Measurements from ENCODE around the gene MRPS27.
A peak's percentile ranks its signal among the peaks of the same experiment; 100 is the strongest.

Gene MRPS27

GRCh38 chr5:72225741-72226140 lies 94.3 kb downstream of the MRPS27 start:
- DNase-seq: no peak

- DNase-seq: no peak
Measured at GRCh38 chr5:72224946-72225463, 95.0 kb downstream of the MRPS27 start.

GRCh38 chr5:72223371-72223770 lies 96.7 kb downstream of the MRPS27 start:
- DNase-seq: no peak

DNA sequence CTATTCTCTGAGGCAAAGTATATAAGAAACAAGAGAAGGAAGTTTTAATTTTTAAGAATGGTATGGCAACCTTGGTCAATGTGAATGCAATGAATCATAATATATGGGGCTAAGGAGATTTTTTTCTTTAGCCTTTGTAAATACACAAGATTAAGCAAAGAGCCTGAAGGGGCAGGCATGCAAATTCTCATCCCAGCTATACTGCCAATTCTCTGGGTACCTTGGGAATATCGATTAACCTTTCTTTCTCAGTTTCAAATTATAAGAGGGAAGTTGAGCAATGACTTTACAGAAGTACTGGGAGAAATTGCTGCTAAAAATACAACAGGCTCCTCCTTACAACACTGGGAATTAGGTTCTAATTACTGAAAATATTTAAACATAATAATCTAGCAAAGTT lies 97.5 kb downstream of the MRPS27 start:
- DNase-seq: no peak

GRCh38 chr5:72221541-72221940 lies 98.5 kb downstream of the MRPS27 start:
- DNase-seq: no peak

DNA sequence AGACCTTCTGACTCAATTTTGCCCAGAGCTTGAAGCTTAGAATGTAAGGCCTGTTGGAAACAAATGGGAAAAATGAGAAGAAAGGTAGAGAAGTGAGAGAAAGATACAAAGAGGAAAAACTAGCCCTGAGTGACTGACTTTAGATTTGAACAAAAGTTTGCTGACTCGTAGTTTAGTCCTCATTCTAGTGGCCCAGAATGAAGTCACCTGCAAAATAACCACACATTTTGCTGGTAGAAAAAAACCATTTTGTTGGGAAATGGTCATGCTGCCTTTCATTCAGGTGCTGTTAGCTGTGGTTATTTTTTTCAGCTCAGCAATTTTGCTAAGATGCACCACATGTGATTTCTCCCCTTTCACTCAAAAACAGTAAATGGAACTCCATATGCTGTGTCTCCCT lies 98.9 kb downstream of the MRPS27 start:
- DNase-seq: no peak

- DNase-seq: no peak
Measured at GRCh38 chr5:72216756-72217155, 103.3 kb downstream of the MRPS27 start.

GRCh38 chr5:72214168-72214567 lies 105.9 kb downstream of the MRPS27 start:
- no peak for DNase-seq

GRCh38 chr5:72213482-72213881 lies 106.6 kb downstream of the MRPS27 start:
- no peak for DNase-seq

DNA sequence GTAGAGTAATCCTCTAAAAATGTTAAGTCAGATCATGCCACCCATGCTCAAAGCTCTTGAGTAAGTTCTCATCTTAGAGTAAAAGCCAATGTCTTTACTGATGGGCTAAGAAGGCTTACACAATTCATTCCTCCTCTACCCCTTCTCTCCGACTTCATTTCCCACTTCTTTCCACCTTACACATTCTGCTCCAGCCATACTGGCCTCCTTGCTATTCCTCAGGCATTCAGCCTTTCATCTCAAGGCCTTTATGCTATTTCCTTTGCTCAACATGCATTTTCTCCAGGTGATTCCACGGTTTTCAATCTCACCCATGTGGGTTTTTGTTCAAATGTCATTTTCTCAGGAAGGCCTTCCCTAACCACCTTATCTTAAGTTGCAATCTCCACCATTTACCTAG lies 107.9 kb downstream of the MRPS27 start:
- DNase-seq: no peak

GRCh38 chr5:72210888-72211678 lies 109.0 kb downstream of the MRPS27 start:
- no peak for DNase-seq

- DNase-seq: peak; percentile 67
Measured at GRCh38 chr5:72209147-72210115, 110.6 kb downstream of the MRPS27 start.

DNA sequence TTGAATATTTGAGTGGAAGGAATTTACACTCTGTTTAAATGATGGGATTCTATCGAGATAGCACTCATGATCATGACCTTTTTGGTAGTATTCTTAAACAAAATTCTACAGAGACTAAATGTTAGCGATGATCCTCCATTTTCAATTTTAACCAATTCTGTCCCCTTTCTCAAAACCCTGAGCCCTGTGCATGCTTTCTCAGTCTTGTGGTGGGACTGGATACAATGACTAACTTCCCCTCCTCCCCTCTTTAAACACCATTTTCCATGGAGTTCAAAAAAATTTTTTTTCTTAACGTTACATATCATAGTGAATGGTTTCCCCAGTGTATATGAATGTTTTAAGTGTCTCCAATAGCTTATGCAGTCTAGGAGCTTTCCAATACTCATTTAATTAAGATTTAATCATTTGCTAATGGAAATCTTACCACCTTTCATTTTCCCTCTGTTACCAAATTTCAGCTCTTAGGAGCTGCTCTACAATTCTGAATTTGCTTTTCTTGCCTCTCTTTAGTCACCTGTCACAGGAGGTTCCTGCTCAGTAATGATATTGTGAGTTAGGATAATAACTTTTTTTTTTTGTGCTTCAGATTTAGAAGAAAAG lies 111.6 kb downstream of the MRPS27 start:
- DNase-seq: no peak

DNA sequence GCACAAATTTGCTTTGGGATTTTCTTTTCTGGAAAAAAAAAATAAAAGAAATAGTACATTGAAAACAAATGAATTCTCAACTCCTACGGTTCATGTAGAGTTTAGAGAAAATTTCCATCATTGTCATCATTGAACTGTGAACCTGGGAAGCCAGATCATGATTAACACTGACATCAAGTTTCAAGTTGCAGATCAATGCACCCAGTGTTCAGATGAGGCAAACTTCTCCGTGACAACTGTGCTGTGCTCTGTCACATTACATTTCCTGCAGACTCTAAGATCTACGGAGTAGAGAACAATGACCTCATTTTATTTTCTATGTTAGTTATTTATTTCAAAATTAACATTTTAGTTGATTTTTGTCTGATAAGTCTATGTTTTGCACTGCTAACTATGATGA lies 113.0 kb downstream of the MRPS27 start:
- DNase-seq: no peak

GRCh38 chr5:72206160-72206559 lies 113.9 kb downstream of the MRPS27 start:
- no peak for DNase-seq

DNA sequence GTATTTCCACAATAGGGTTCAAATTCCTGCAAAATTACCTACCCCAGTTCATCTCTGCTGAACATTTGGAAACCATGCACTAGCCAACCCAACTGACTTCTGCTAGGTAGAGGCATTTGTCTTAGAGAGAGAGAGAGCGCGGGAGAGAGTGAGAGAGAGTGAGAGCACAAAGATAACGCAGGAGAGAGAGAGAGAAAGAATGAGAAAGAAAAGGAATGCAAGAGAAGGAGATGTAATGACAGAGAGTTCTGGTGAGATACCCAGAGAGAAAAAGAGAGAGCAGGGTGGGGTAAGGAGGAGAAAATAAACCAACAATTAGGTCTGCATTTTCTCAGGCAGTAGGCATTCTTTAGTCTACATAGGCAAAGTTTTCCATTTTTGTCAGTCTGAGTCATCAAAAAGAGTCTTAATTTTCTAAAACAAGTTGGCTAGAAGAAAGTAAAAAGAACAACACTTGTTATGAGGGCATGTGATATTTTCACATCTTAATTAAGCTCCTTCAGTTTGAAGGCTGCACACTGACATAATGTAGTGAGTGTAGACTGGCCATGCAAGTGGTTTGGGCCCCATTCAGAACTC lies 114.5 kb downstream of the MRPS27 start:
- DNase-seq: no peak

DNA sequence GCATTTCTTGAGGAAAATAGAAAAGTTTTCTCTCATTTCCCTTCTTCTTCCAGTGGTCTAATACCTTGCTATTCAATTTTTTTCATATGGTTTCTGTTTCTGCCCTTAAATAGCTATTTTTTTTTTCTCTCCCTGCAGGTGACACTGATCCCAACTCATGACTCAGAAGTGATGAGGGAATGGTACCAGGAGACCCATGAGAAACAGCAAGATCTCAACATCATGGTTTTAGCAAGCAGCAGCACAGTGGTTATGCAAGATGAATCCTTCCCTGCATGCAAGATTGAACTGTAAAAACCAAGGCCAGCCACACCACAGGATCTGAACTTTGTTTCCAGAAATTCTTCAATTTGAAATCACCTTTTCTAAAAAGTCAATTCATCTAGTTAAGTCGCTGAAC lies 115.1 kb downstream of the MRPS27 start:
- DNase-seq: no peak

- DNase-seq: no peak
Measured at GRCh38 chr5:72203251-72203845, 116.7 kb downstream of the MRPS27 start.

DNA sequence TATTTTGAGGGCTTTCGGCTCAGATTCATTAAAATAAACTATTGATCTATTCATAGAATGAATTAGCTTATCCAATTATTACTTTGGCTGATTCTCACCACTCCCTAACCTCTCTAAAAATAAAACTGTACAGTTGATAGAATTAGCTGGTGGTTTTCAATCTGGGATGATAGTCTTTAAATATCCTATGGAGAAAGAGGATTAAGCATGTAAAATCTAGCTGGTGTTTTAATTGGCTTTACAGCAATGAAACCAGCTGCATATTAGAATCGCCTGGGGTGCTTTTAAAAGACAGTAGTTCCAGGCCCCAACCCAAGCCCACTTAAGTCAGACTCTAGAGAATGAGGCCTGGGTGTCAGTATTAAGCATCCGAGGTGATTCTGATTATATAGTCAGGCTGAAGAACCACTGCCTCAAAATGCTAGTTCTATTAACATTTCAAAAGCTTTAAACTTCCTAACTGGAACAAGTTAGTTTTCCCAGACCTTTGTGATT lies 117.7 kb downstream of the MRPS27 start:
- DNase-seq: no peak

GRCh38 chr5:72199681-72200080 lies 120.4 kb downstream of the MRPS27 start:
- no peak for DNase-seq

GRCh38 chr5:72197393-72197792 lies 122.6 kb downstream of the MRPS27 start:
- no peak for DNase-seq

DNA sequence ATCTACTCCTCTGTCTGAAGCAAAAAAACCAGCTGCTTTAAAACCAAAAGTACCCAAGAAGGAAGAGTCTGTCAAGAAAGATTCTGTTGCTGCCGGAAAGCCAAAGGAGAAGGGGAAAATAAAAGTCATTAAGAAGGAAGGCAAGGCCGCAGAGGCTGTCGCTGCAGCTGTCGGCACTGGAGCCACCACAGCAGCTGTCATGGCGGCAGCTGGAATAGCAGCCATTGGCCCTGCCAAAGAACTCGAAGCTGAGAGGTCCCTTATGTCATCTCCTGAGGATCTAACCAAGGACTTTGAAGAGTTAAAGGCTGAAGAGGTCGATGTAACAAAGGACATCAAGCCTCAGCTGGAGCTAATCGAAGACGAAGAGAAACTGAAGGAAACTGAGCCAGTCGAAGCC lies 124.5 kb downstream of the MRPS27 start:
- DNase-seq: no peak

Data from NCI-H1092 treated with DMSO at 0.1 percent for 48 hours (cell line).